Colonic mucosa (tissue), 4 donors: ENCODE data around the gene TARP.

Experiments
- DNase-seq: peaks from one replicate; pipeline ENCODE4 v3.0.0-alpha.2; 2020
- H3K27ac ChIP-seq: fragments of 200-600 bp; one replicate; pipeline ENCODE4 v1.8.0; 2021
- H3K27me3 ChIP-seq: fragments of 200-600 bp; one replicate; pipeline ENCODE4 v1.8.0; 2021
- H3K36me3 ChIP-seq: fragments of 200-600 bp; one replicate; pipeline ENCODE4 v1.8.0; 2021
- H3K4me1 ChIP-seq: fragments of 200-600 bp; one replicate; pipeline ENCODE4 v1.8.0; 2021; ENCODE audit warnings: mild to moderate bottlenecking
- H3K4me3 ChIP-seq: fragments of 200-600 bp; one replicate; pipeline ENCODE4 v1.8.0; 2021
- H3K9ac ChIP-seq, 2 donors: one replicate each; pipeline ENCODE4 v1.7.0; 2013; ENCODE audit warnings: control low read depth in 2 of 2, low read depth in 2 of 2, low read length in 2 of 2
- H3K9me3 ChIP-seq: fragments of 200-600 bp; one replicate; pipeline ENCODE4 v1.8.0; 2021
- intact Hi-C: fragments of 100-400 bp; cut with DNase I; formaldehyde crosslinking; loops from one replicate; pipeline ENCODE4 v1.14.1; 2022
- TF ChIP-seq, protein P1 (sequence below): fragments of 200-600 bp; IDR thresholded peaks from one replicate; pipeline ENCODE4 v1.8.0; 2022; ENCODE audit warnings: antibody characterized with exemption, mild to moderate bottlenecking
- donor health status: healthy.
- donor health status: DM: no; HTN: no; CAD: no.
- donor health status: DM: no; HTN: no; CAD: no.

The TARP gene

DNA sequence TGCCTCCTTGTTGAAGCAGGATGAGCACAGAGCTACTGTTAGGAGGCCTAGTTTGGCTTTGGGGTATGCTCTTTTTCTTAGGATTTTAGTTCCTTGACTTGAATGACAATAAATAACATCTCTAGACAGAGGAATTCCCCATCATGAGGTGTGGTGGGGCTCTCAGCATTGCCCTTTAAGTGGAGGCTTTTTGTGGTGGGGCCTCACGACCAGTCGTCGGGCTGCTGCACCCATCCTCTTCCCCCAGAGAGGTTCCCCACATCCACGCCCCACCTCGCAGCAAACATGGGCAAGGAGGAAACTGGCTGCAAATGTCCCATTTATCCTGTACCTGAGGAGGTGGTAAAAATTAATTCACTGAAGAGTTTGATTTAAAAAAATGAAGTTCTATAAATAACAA, 36.1 kb upstream of the TARP start:
- Histone ChIP-seq H3K9ac (no peak overlapping the region), H3K27me3 (no peaks in the 10 kb centered on the region), H3K36me3 (no peaks in the 10 kb centered on the region), H3K4me3 (no peak overlapping the region), H3K4me1 (no peaks in the 10 kb centered on the region), H3K27ac (no peak overlapping the region), H3K9me3 (no peaks in the 10 kb centered on the region)
- intact Hi-C loops = no loop called here
- no peak for DNase-seq
- TF ChIP-seq, protein P1, sequence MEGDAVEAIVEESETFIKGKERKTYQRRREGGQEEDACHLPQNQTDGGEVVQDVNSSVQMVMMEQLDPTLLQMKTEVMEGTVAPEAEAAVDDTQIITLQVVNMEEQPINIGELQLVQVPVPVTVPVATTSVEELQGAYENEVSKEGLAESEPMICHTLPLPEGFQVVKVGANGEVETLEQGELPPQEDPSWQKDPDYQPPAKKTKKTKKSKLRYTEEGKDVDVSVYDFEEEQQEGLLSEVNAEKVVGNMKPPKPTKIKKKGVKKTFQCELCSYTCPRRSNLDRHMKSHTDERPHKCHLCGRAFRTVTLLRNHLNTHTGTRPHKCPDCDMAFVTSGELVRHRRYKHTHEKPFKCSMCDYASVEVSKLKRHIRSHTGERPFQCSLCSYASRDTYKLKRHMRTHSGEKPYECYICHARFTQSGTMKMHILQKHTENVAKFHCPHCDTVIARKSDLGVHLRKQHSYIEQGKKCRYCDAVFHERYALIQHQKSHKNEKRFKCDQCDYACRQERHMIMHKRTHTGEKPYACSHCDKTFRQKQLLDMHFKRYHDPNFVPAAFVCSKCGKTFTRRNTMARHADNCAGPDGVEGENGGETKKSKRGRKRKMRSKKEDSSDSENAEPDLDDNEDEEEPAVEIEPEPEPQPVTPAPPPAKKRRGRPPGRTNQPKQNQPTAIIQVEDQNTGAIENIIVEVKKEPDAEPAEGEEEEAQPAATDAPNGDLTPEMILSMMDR = no peak

DNA sequence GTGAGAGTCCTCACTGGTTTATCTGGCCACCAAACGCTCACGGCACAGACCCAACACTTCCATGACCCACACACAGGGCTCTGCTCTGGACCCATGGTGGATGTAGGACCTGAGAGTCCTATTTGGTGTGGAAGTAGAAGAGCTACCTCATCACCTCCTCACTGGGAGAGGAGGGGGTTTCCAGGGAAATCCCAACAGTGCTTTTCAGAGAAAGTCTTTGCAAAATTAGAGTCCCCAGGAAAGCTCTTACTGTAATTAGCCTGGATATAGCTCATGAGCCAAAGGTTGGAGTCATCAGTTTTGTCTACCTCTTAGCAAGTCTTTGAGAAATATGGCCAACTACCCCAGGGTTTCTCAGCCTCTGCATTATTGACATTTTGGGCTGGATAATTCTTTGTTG, 34.7 kb upstream of the TARP start:
- H3K36me3 ChIP-seq = no peaks in the 10 kb centered on the region
- no peak overlapping the region for H3K4me3 ChIP-seq
- no peak for DNase-seq
- no peaks in the 10 kb centered on the region for H3K4me1 ChIP-seq
- H3K9me3 ChIP-seq = no peaks in the 10 kb centered on the region
- H3K27ac ChIP-seq = no peak overlapping the region
- TF ChIP-seq, protein P1 = no peak
- intact Hi-C loops = no loop called here
- H3K27me3 ChIP-seq = no peaks in the 10 kb centered on the region
- no peak overlapping the region for H3K9ac ChIP-seq

DNA sequence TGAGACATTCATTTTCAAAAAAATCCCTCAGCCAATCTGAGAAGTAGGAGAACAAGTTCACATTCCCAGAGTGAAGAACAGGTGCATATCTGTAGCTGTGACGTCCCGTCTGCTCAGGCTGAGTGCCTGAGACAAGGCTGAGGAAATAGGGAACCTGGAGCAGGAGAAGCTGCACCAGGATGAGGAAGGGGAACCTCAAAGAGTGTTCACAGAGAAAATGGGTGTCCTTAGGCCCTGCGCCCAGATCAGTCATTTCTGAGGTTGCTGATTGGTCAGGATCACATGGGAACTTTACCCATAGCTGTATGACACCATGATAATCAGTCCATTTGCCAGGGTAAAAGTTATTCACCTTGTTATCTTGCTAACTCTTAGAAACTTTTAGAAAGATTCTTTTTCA, 34.2 kb upstream of the TARP start:
- Histone ChIP-seq H3K4me3 (no peak overlapping the region), H3K9ac (no peak overlapping the region), H3K27ac (no peak overlapping the region), H3K9me3 (no peaks in the 10 kb centered on the region), H3K27me3 (no peaks in the 10 kb centered on the region), H3K36me3 (no peaks in the 10 kb centered on the region), H3K4me1 (no peaks in the 10 kb centered on the region)
- intact Hi-C loops = no loop called here
- DNase-seq = no peak
- TF ChIP-seq, protein P1 = no peak

DNA sequence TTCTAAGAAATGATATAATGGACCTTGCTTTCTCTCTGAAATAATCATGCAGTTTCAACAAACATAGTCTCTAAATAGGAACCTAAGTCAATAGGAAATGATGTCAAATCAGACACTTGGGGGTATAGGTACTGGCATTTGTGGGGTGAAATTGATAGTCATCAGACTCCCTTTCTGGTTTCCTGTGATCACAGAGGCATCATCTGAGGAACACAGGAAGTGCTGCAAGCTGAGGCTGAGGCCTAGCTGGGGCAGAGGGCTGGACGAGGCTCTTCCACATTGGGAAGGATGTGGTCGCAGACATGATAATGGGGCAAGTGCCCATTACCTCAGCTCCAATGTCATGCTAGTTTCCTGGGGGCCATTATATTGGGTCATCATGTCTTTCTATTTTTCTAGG, 33.5 kb upstream of the TARP start:
- Histone ChIP-seq H3K27me3 (no peaks in the 10 kb centered on the region), H3K4me1 (no peaks in the 10 kb centered on the region), H3K9me3 (no peaks in the 10 kb centered on the region), H3K4me3 (no peak overlapping the region), H3K27ac (no peak overlapping the region), H3K9ac (no peak overlapping the region), H3K36me3 (no peaks in the 10 kb centered on the region)
- intact Hi-C loops = no loop called here
- DNase-seq = no peak
- TF ChIP-seq, protein P1 = no peak

DNA sequence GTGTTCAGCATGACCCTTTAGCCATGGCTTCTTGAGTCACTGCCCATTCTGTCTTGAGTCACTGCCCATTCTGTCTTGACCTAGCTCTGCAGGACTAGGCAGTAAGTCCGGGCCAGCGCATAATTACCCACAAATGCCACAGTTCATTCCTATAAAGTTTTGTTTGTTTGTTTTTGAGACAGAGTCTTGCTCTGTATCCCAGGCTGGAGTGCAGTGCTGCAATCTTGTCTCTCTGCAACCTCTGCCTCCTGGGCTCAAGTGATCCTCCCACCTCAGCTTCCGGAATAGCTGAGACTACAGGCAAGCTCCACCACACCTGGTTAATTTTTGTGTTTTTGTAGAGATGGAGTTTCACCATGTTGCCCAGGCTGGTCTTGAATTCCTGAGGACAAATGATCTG, 32.7 kb upstream of the TARP start:
- no peak overlapping the region for H3K9ac ChIP-seq

More for the DNA sequence above, 32.7 kb upstream of the TARP start:
- H3K27me3 ChIP-seq = no peaks in the 10 kb centered on the region
- no peaks in the 10 kb centered on the region for H3K36me3 ChIP-seq
- no peak for DNase-seq
- no peak overlapping the region for H3K27ac ChIP-seq
- no peaks in the 10 kb centered on the region for H3K4me1 ChIP-seq
- no peak overlapping the region for H3K4me3 ChIP-seq
- TF ChIP-seq, protein P1 = no peak
- intact Hi-C loops = no loop called here
- no peaks in the 10 kb centered on the region for H3K9me3 ChIP-seq
